ENCODE measurements around the gene MTMR3.

The MTMR3 gene

GRCh38 chr22:30036656-30037055 is 153.7 kb downstream of the MTMR3 start:
- no peak for DNase-seq (ENCODE audit: low read depth)
- TF ChIP-seq CTCF (conservative IDR thresholded peaks at IDR 0.05; ENCODE audit: low read depth, low read length): no peak
- no peak overlapping the region for H3K4me3 ChIP-seq (ENCODE audit: low read depth, low read length)

- DNase-seq (ENCODE audit: low read depth): peak; percentile 94
- TF ChIP-seq CTCF (conservative IDR thresholded peaks at IDR 0.05; ENCODE audit: low read depth, low read length): no peak
- no peak overlapping the region for H3K4me3 ChIP-seq (ENCODE audit: low read depth, low read length)
Observed at GRCh38 chr22:30038219-30038618, 155.2 kb downstream of the MTMR3 start.

- no peak for TF ChIP-seq CTCF (conservative IDR thresholded peaks at IDR 0.05; ENCODE audit: low read depth, low read length)
- H3K4me3 ChIP-seq (ENCODE audit: low read depth, low read length): no peak overlapping the region
- no peak for DNase-seq (ENCODE audit: low read depth)
Observed at GRCh38 chr22:30040499-30041260, 157.7 kb downstream of the MTMR3 start.

- no peak overlapping the region for H3K4me3 ChIP-seq (ENCODE audit: low read depth, low read length)
- no peak for DNase-seq (ENCODE audit: low read depth)
- no peak for TF ChIP-seq CTCF (conservative IDR thresholded peaks at IDR 0.05; ENCODE audit: low read depth, low read length)
Observed at GRCh38 chr22:30041475-30041874, 158.5 kb downstream of the MTMR3 start.

- DNase-seq (ENCODE audit: low read depth): no peak
- no peak overlapping the region for H3K4me3 ChIP-seq (ENCODE audit: low read depth, low read length)
- no peak for TF ChIP-seq CTCF (conservative IDR thresholded peaks at IDR 0.05; ENCODE audit: low read depth, low read length)
Observed at GRCh38 chr22:30041881-30042280, 158.9 kb downstream of the MTMR3 start.

GRCh38 chr22:30043161-30043560 is 160.2 kb downstream of the MTMR3 start:
- no peak for TF ChIP-seq CTCF (conservative IDR thresholded peaks at IDR 0.05; ENCODE audit: low read depth, low read length)
- no peak for DNase-seq (ENCODE audit: low read depth)
- H3K4me3 ChIP-seq (ENCODE audit: low read depth, low read length): no peak overlapping the region

GRCh38 chr22:30044369-30044768 is 161.4 kb downstream of the MTMR3 start:
- TF ChIP-seq CTCF (conservative IDR thresholded peaks at IDR 0.05; ENCODE audit: low read depth, low read length): no peak
- H3K4me3 ChIP-seq (ENCODE audit: low read depth, low read length): no peak overlapping the region
- peak; percentile 96 for DNase-seq (ENCODE audit: low read depth)
